Neural crest cell (in vitro differentiated cells): ENCODE measurements around the gene IER5L. TPM values are rescaled to one million over a fixed set of nuclear protein-coding genes. Genes with fewer than 3 reads are reported as not detected.
"Not testable (repeated sequence)": the region's sequence is repeated elsewhere in the genome, so short reads cannot be mapped to it uniquely, and the experiment has no call there.

Experiments
- DNase-seq: peaks from one replicate; pipeline ENCODE4 v3.0.0; 2021; ENCODE audit warnings: low read depth, mixed read lengths, low spot score
- H3K27ac Mint-ChIP-seq: one replicate; pipeline ENCODE4 v1.8.0; 2021; ENCODE audit warnings: mild to moderate bottlenecking, mixed read lengths; ENCODE audit not compliant: unreplicated experiment
- H3K27me3 Mint-ChIP-seq: 2 replicates; pipeline ENCODE4 v1.8.0; 2021; ENCODE audit warnings: low read depth, mild to moderate bottlenecking, mixed read lengths
- H3K36me3 Mint-ChIP-seq: 2 replicates; pipeline ENCODE4 v1.8.0; 2021; ENCODE audit warnings: low read depth, mild to moderate bottlenecking, mixed read lengths
- H3K4me1 Mint-ChIP-seq: 2 replicates; pipeline ENCODE4 v1.8.0; 2021; ENCODE audit warnings: mixed read lengths
- H3K4me3 Mint-ChIP-seq: one replicate; pipeline ENCODE4 v1.8.0; 2021; ENCODE audit warnings: mild to moderate bottlenecking, mixed read lengths
- H3K9me3 Mint-ChIP-seq: 2 replicates; pipeline ENCODE4 v1.8.0; 2021; ENCODE audit warnings: mixed read lengths
- CTCF ChIP-seq: fragments of 200-600 bp; sonication (generic); conservative IDR thresholded peaks from 2 replicates; pipeline ENCODE4 v1.5.0; 2021; ENCODE audit warnings: antibody characterized with exemption, mild to moderate bottlenecking
- total RNA-seq: library from RNA; stranded (reverse); gene quantifications from 2 replicates; pipeline ENCODE4 v1.2.1, GENCODE V29; 2021

Gene IER5L
- total RNA-seq, 1 donor from 2014 or later = 19.1 TPM

- no peak for TF ChIP-seq CTCF
- H3K4me1 Mint-ChIP-seq = peaks cover 13% of the 10 kb centered on the region
- H3K36me3 Mint-ChIP-seq = no peaks in the 10 kb centered on the region
- no peak overlapping the region for H3K27ac Mint-ChIP-seq
- no peaks in the 10 kb centered on the region for H3K27me3 Mint-ChIP-seq
- no peak overlapping the region for H3K4me3 Mint-ChIP-seq
- DNase-seq = no peak
- H3K9me3 Mint-ChIP-seq = peaks cover 2% of the 10 kb centered on the region
These were observed 15.6 kb upstream of the IER5L start for GRCh38 chr9:129193655-129194054.

- Mint-ChIP-seq H3K9me3 (peaks cover 2% of the 10 kb centered on the region), H3K4me1 (peaks cover 6% of the 10 kb centered on the region), H3K4me3 (no peak overlapping the region), H3K27ac (no peak overlapping the region), H3K36me3 (no peaks in the 10 kb centered on the region), H3K27me3 (no peaks in the 10 kb centered on the region)
- DNase-seq = no peak
- TF ChIP-seq CTCF = no peak
These were observed 13.2 kb upstream of the IER5L start for GRCh38 chr9:129191234-129191633.

GRCh38 chr9:129189971-129190370 lies 11.9 kb upstream of the IER5L start:
- not testable (repeated sequence) for DNase-seq, H3K36me3 Mint-ChIP-seq, H3K9me3 Mint-ChIP-seq, H3K4me3 Mint-ChIP-seq, H3K27me3 Mint-ChIP-seq, H3K27ac Mint-ChIP-seq
- peaks cover 14% of the 10 kb centered on the region for H3K4me1 Mint-ChIP-seq

- H3K27me3 Mint-ChIP-seq = no peaks in the 10 kb centered on the region
- H3K4me3 Mint-ChIP-seq = no peak overlapping the region
- no peak for DNase-seq
- no peaks in the 10 kb centered on the region for H3K9me3 Mint-ChIP-seq
- peaks cover 37% of the 10 kb centered on the region for H3K4me1 Mint-ChIP-seq
- H3K36me3 Mint-ChIP-seq = no peaks in the 10 kb centered on the region
- no peak for TF ChIP-seq CTCF
- H3K27ac Mint-ChIP-seq = no peak overlapping the region
These were observed 9.0 kb upstream of the IER5L start for GRCh38 chr9:129187042-129187441.

- Mint-ChIP-seq H3K27ac (no peak overlapping the region), H3K9me3 (no peaks in the 10 kb centered on the region), H3K4me3 (no peak overlapping the region), H3K4me1 (peaks cover 40% of the 10 kb centered on the region), H3K36me3 (no peaks in the 10 kb centered on the region), H3K27me3 (no peaks in the 10 kb centered on the region)
- no peak for DNase-seq
- TF ChIP-seq CTCF = no peak
These were observed 7.9 kb upstream of the IER5L start for GRCh38 chr9:129185991-129186390.

GRCh38 chr9:129185402-129185801 lies 7.3 kb upstream of the IER5L start:
- no peak overlapping the region for H3K4me3 Mint-ChIP-seq
- H3K27ac Mint-ChIP-seq = no peak overlapping the region
- no peaks in the 10 kb centered on the region for H3K36me3 Mint-ChIP-seq
- H3K27me3 Mint-ChIP-seq = no peaks in the 10 kb centered on the region
- no peak for DNase-seq
- H3K9me3 Mint-ChIP-seq = no peaks in the 10 kb centered on the region
- no peak for TF ChIP-seq CTCF
- peaks cover 40% of the 10 kb centered on the region for H3K4me1 Mint-ChIP-seq
